HepG2 (cell line): ENCODE data around the gene SLCO2A1. TPM values are rescaled to one million over a fixed set of nuclear protein-coding genes. Genes with fewer than 3 reads are reported as not detected.

Experiments used
- ATAC-seq: fragments of 200-7000 bp; cut with Tn5 transposase; 3 replicates; pipeline ENCODE4 v1.9.1; 2020; ENCODE audit warnings: mild to moderate bottlenecking, moderate library complexity
- BruUV-seq: library from RNA; stranded (reverse); fragments of 400-500 nt; replicated peaks from 2 replicates; lab custom pipeline; 2021; lab: Mats Ljungman, UMichigan
- CTCF ChIA-PET: fragments of 300-600 bp; formaldehyde crosslinking; extraction: SDS; loops from one replicate; lab custom pipeline; 2021; ENCODE audit warnings: low total read pairs, inconsistent platforms, low intra/inter-chr PET ratio; lab: Yijun Ruan, JAX
- POLR2A ChIA-PET: fragments of 350-600 bp; sonication (Branson Sonifier 250); formaldehyde crosslinking; loops from one replicate; lab custom pipeline; 2020; ENCODE audit warnings: antibody characterized with exemption, inconsistent platforms; lab: Yijun Ruan, JAX
- DNase-seq: peaks from one replicate; pipeline ENCODE4 v3.0.0-alpha.2; 2015; ENCODE audit warnings: low spot score
- FAIRE-seq: peaks from 3 replicates; lab custom pipeline; 2011; peaks lifted over from hg19 to GRCh38; lab: Jason Lieb, UNC
- H2AFZ ChIP-seq: one replicate; pipeline ENCODE4 v1.6.1; 2011; ENCODE audit warnings: low read length, inconsistent platforms
- H3K27ac ChIP-seq: fragments of 300-600 bp; 3 replicates; pipeline ENCODE4 v1.8.0; 2011; ENCODE audit warnings: mixed run types, mild to moderate bottlenecking, mixed read lengths, low read length, inconsistent platforms; ENCODE audit not compliant: insufficient read depth; ENCODE audit errors: extremely low read length
- H3K27me3 ChIP-seq, 2 experiments: fragments of 200-600 bp in 1 of 2; 2 replicates in 1 of 2; 3 replicates in 1 of 2; pipeline versions ENCODE4 v1.6.0 to v1.8.0; 2011; ENCODE audit warnings: low read length in 2 of 2, mild to moderate bottlenecking in 2 of 2, moderate library complexity in 2 of 2, inconsistent platforms in 1 of 2; ENCODE audit not compliant: insufficient read depth in 2 of 2, control insufficient read depth in 1 of 2
- H3K36me3 ChIP-seq, 2 experiments: fragments of 200-600 bp in 1 of 2; replicated peaks in 1 of 2; 2 replicates in 1 of 2; 3 replicates in 1 of 2; pipeline versions ENCODE4 v1.5.1 to v1.8.0; 2011; ENCODE audit warnings: low read length in 2 of 2, inconsistent platforms in 1 of 2; ENCODE audit not compliant: insufficient read depth in 2 of 2, control insufficient read depth in 1 of 2
- H3K4me1 ChIP-seq: 2 replicates; pipeline ENCODE4 v1.5.1; 2012; ENCODE audit warnings: low read length, inconsistent platforms; ENCODE audit not compliant: insufficient read depth
- H3K4me2 ChIP-seq: 2 replicates; pipeline ENCODE4 v1.6.0; 2011; ENCODE audit warnings: low read depth, low read length, inconsistent platforms
- H3K4me3 ChIP-seq, 3 experiments: fragments of 200-600 bp in 1 of 3; sonication (generic), shearing (Covaris generic) in 1 of 3; replicated peaks in 1 of 3; 2 replicates each; pipeline ENCODE4 v1.5.1; 2011 to 2016; ENCODE audit warnings: low read length in 3 of 3, inconsistent platforms in 2 of 3, low read depth in 2 of 3, mild to moderate bottlenecking in 2 of 3, control low read depth in 1 of 3, mixed read lengths in 1 of 3; ENCODE audit not compliant: insufficient read depth in 1 of 3
- H3K79me2 ChIP-seq: one replicate; pipeline ENCODE4 v1.6.1; 2011; ENCODE audit warnings: low read length, inconsistent platforms; ENCODE audit not compliant: insufficient read depth
- H3K9ac ChIP-seq: 2 replicates; pipeline ENCODE4 v1.6.0; 2011; ENCODE audit warnings: mild to moderate bottlenecking, low read depth, low read length, inconsistent platforms; ENCODE audit not compliant: insufficient read depth
- H3K9me3 ChIP-seq: 2 replicates; pipeline ENCODE4 v1.5.1; 2012; ENCODE audit warnings: mild to moderate bottlenecking, low read length
- H4K20me1 ChIP-seq: 2 replicates; pipeline ENCODE4 v1.6.0; 2011; ENCODE audit warnings: inconsistent platforms, mild to moderate bottlenecking, low read length, moderate library complexity; ENCODE audit not compliant: insufficient read depth
- ARID2 ChIP-seq: sonication (generic); formaldehyde crosslinking; IDR thresholded peaks from 2 replicates; pipeline ENCODE4 v1.8.1; 2022; ENCODE audit warnings: mild to moderate bottlenecking, missing genetic modification reagents, borderline replicate concordance
- FOXP1 ChIP-seq, 2 experiments: fragments of 450-650 bp in 1 of 2; IDR thresholded peaks; 2 replicates each; pipeline ENCODE4 v1.6.1; 2017 to 2018; ENCODE audit warnings: antibody characterized with exemption in 1 of 2
- KDM6A ChIP-seq: IDR thresholded peaks from 2 replicates; pipeline ENCODE4 v1.6.1; 2016; ENCODE audit warnings: low read depth
- MEF2D ChIP-seq: sonication (generic); formaldehyde crosslinking; IDR thresholded peaks from 2 replicates; pipeline ENCODE4 v1.5.1; 2020; ENCODE audit warnings: mild to moderate bottlenecking, missing genetic modification reagents
- MXD1 ChIP-seq: sonication (generic); formaldehyde crosslinking; IDR thresholded peaks from 2 replicates; pipeline ENCODE4 v1.4.0; 2020; ENCODE audit warnings: mild to moderate bottlenecking, missing genetic modification reagents
- NAIF1 ChIP-seq: sonication (generic); formaldehyde crosslinking; IDR thresholded peaks from 2 replicates; pipeline ENCODE4 v1.5.0; 2020; ENCODE audit warnings: mild to moderate bottlenecking, missing genetic modification reagents, borderline replicate concordance
- PHF8 ChIP-seq: sonication (generic); formaldehyde crosslinking; IDR thresholded peaks from 2 replicates; pipeline ENCODE4 v1.5.0; 2020; ENCODE audit warnings: missing genetic modification reagents
- PITX1 ChIP-seq: sonication (generic); formaldehyde crosslinking; IDR thresholded peaks from 2 replicates; pipeline ENCODE4 v1.5.1; 2020; ENCODE audit warnings: mild to moderate bottlenecking, missing genetic modification reagents
- PTBP1 ChIP-seq: fragments of 200-400 bp; formaldehyde crosslinking; IDR thresholded peaks from 2 replicates; pipeline ENCODE4 v1.6.1; 2018; ENCODE audit warnings: low read length, low read depth; ENCODE audit not compliant: poor library complexity, severe bottlenecking
- RBM39 ChIP-seq: fragments of 200-400 bp; formaldehyde crosslinking; IDR thresholded peaks from one replicate; pipeline ENCODE4 v1.6.1; 2018; ENCODE audit warnings: antibody characterized with exemption, mild to moderate bottlenecking, low read depth, low read length; ENCODE audit not compliant: poor library complexity, severe bottlenecking
- RFXANK ChIP-seq: IDR thresholded peaks from 2 replicates; pipeline ENCODE4 v1.6.1; 2016
- SNAI1 ChIP-seq: sonication (generic); formaldehyde crosslinking; IDR thresholded peaks from 2 replicates; pipeline ENCODE4 v1.5.0; 2020; ENCODE audit warnings: mild to moderate bottlenecking, missing genetic modification reagents, borderline replicate concordance
- SOX13 ChIP-seq, 3 experiments: fragments of 450-650 bp in 1 of 3; sonication (generic) in 1 of 3; formaldehyde crosslinking in 1 of 3; IDR thresholded peaks in 2 of 3; conservative IDR thresholded peaks in 1 of 3; 2 replicates each; pipeline versions ENCODE4 v1.5.0 to v1.6.1; 2016 to 2020; ENCODE audit warnings: antibody characterized with exemption in 1 of 3, mild to moderate bottlenecking in 1 of 3, missing compliant biosample characterization in 1 of 3, missing genetic modification reagents in 1 of 3, moderate library complexity in 1 of 3
- TCF7 ChIP-seq: sonication (generic); IDR thresholded peaks from 2 replicates; pipeline ENCODE4 v1.6.1; 2016; ENCODE audit warnings: antibody characterized with exemption, low read depth
- ZNF317 ChIP-seq: sonication (generic); formaldehyde crosslinking; IDR thresholded peaks from 2 replicates; pipeline ENCODE4 v1.5.0; 2020; ENCODE audit warnings: mild to moderate bottlenecking, missing genetic modification reagents
- ZNF430 ChIP-seq: sonication (generic); formaldehyde crosslinking; IDR thresholded peaks from 2 replicates; pipeline ENCODE4 v1.9.0; 2021; ENCODE audit warnings: mild to moderate bottlenecking, missing genetic modification reagents
- ZNF883 ChIP-seq: sonication (generic); formaldehyde crosslinking; IDR thresholded peaks from 2 replicates; pipeline ENCODE4 v1.5.1; 2020; ENCODE audit warnings: mild to moderate bottlenecking, missing genetic modification reagents; ENCODE audit errors: not compliant biosample characterization
- WGBS: methylation state at CpG from one replicate; pipeline ENCODE4 v1.1.6; 2017; ENCODE audit warnings: low lambda C conversion rate; 5-methylcytosine and 5-hydroxymethylcytosine counted together
- in situ Hi-C: cut with HindIII; loops from 2 replicates; pipeline ENCODE4 v1.10.0; 2017; ENCODE audit warnings: low pct_unique_long_range_greater_than_20kb; ENCODE audit not compliant: extremely low pct_ligation_motif_present
- intact Hi-C: fragments of 100-400 bp; cut with micrococcal nuclease; formaldehyde crosslinking; loops from one replicate; pipeline ENCODE4 v1.10.0; 2022; ENCODE audit not compliant: unreplicated experiment
- polyA plus RNA-seq, 8 experiments: library from polyadenylated mRNA; depleted of rRNA in 3 of 8; stranded (reverse) in 7 of 8; unstranded in 1 of 8; fragments of >200 nt; fragmentation: Illumina TruSeq in 4 of 8; extraction: Trizol in 4 of 8; gene quantifications; 2 replicates each; pipeline versions ENCODE4 v1.2.1 to v1.2.3, GENCODE V29; 2011 to 2016; ENCODE audit warnings: low read depth in 4 of 8, missing spikeins in 1 of 8, mixed read lengths in 1 of 8; ENCODE audit not compliant: insufficient read depth in 1 of 8
- total RNA-seq, 5 experiments: library from RNA; depleted of rRNA; stranded (reverse); fragments of >200 nt; fragmentation: Illumina TruSeq; extraction: Trizol; gene quantifications; 2 replicates each; pipeline ENCODE4 v1.2.3, GENCODE V29; 2016; ENCODE audit warnings: low read depth in 1 of 5
- TF ChIP-seq, protein P1 (sequence below): sonication (generic); formaldehyde crosslinking; IDR thresholded peaks from 2 replicates; pipeline ENCODE4 v1.5.0; 2020; ENCODE audit warnings: missing genetic modification reagents, mild to moderate bottlenecking, borderline replicate concordance

The SLCO2A1 gene
- total and polyA plus RNA-seq, 2 of the 13 experiments (the other 11 are each of a cell fraction or from before 2014, with no cell fraction given): 0.04 TPM; not detected in 1

DNA sequence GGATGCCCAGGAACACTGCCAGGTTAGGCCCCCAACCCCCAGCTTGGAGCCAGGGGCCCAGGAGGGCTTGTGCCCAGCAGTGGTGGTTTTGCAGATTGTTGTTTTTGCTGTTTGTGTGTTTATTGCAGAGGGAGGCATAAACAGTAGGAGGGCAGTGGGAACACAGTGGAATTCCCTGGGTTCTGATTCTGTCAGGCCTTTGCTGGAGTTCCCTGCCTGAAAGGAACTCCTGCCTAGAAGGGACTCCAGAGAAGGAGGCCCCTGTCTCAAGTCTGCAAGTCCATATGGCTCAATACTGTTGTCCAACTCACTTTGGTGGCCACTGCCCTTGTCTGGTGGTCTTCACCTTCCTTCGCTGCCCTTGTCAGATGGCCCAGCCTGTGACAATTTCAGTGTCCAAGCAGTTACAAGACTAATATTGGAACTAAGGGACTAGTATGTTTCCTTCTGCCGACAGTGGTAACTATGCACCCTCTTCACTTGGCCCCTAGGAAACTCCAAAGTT, 86.6 kb downstream of the SLCO2A1 start:
- POLR2A ChIA-PET: no interaction called here
- H3K4me1 ChIP-seq: no peaks in the 10 kb centered on the region
- CTCF ChIA-PET: no interaction called here
- no TSS peak for BruUV-seq
- intact Hi-C loops: no loop called here
- no peak overlapping the region for H3K4me3 ChIP-seq
- no peaks in the 10 kb centered on the region for H3K36me3 ChIP-seq
- no peak for ATAC-seq
- H3K27ac ChIP-seq: no peak overlapping the region
- no peak overlapping the region for H3K9ac ChIP-seq
- H3K4me2 ChIP-seq: no peak overlapping the region
- H4K20me1 ChIP-seq: no peaks in the 10 kb centered on the region
- WGBS: 54% methylated on average over 2 of the region's 2 CpGs
- DNase-seq: no peak
- no peaks in the 10 kb centered on the region for H3K79me2 ChIP-seq
- H3K27me3 ChIP-seq: peaks cover 4 to 45% of the 10 kb centered on the region in 2 experiments; a peak in 3 of 5 replicates
- in situ Hi-C loops: no loop called here
- no peak for TF ChIP-seq MXD1 (CRISPR knock-in tag)
- no peak for TF ChIP-seq NAIF1 (CRISPR knock-in tag)
- H2AFZ ChIP-seq: no peak overlapping the region
- FAIRE-seq: no peak
- no peaks in the 10 kb centered on the region for H3K9me3 ChIP-seq

- intact Hi-C loops (no loop called here), in situ Hi-C loops (no loop called here)
- no peak for DNase-seq
- Histone ChIP-seq H3K27me3 (peaks cover 4 to 45% of the 10 kb centered on the region in 2 experiments; a peak in 3 of 5 replicates), H3K79me2 (no peaks in the 10 kb centered on the region), H4K20me1 (no peaks in the 10 kb centered on the region), H3K9me3 (no peaks in the 10 kb centered on the region), H3K4me3 (no peak overlapping the region), H3K36me3 (no peaks in the 10 kb centered on the region), H3K27ac (no peak overlapping the region), H3K4me1 (no peaks in the 10 kb centered on the region), H3K9ac (no peak overlapping the region), H3K4me2 (no peak overlapping the region), H2AFZ (no peak overlapping the region)
- CTCF ChIA-PET: no interaction called here
- no peak for FAIRE-seq
- WGBS: 11% methylated on average over 4 of the region's 7 CpGs
- no TSS peak for BruUV-seq
- POLR2A ChIA-PET: no interaction called here
- ATAC-seq: no peak
- TF ChIP-seq MEF2D (CRISPR knock-in tag) (no peak), TCF7 (no peak), PTBP1 (no peak), RBM39 (no peak), ZNF430 (CRISPR knock-in tag) (no peak), FOXP1 (IDR thresholded peaks at IDR 0.05) (no peak), FOXP1 (CRISPR knock-in tag; IDR thresholded peaks at IDR 0.05) (no peak), ZNF317 (CRISPR knock-in tag) (no peak), SOX13 (IDR thresholded peaks at IDR 0.05) (no peak), SOX13 (CRISPR knock-in tag; conservative IDR thresholded peaks at IDR 0.05 in 1 of 2, IDR thresholded peaks at IDR 0.05 in 1 of 2) (no peak), ARID2 (CRISPR knock-in tag) (no peak), PITX1 (no peak), PHF8 (no peak), RFXANK (CRISPR knock-in tag) (no peak), ZNF883 (no peak), KDM6A (no peak), SNAI1 (CRISPR knock-in tag) (no peak)
- TF ChIP-seq, protein P1, sequence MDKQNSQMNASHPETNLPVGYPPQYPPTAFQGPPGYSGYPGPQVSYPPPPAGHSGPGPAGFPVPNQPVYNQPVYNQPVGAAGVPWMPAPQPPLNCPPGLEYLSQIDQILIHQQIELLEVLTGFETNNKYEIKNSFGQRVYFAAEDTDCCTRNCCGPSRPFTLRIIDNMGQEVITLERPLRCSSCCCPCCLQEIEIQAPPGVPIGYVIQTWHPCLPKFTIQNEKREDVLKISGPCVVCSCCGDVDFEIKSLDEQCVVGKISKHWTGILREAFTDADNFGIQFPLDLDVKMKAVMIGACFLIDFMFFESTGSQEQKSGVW (CRISPR knock-in tag): no peak
Measured at GRCh38 chr3:133941415-133941821, 88.3 kb downstream of the SLCO2A1 start.
